ENCODE results near the gene TRAF3IP1.

- peak in 1 of 3 experiments; percentile 7 for TF ChIP-seq CTCF (IDR thresholded peaks at IDR 0.05)
- no peak for TF ChIP-seq POLR2A (IDR thresholded peaks at IDR 0.05)
Measured at GRCh38 chr2:238285653-238286082, 34.6 kb upstream of the TRAF3IP1 start.

Data from testis (tissue), 2 donors.